ENCODE results near the gene PDE11A.

DNA sequence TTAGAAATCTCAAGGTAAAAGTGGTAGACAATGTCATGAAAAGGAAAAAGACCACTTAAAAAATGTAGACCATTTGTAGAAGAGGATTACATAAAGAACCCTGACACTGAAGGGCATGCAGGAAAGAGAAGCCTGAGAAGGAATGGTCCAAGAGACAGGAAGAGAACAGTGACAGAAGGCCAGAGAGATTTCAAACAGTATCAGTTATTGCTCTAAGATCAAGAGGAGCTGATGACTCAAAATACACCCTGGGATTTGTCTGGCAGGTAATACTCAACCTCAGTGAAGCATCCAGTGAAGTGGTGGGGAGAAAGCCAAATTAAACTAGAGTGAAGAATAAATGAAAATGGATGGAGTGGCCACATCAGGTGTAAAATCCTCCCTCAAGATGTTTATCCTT, 100.5 kb downstream of the PDE11A start:
- no peak for TF ChIP-seq POLR2A (IDR thresholded peaks at IDR 0.05; ENCODE audit: low read depth)
- no peak for TF ChIP-seq EP300 (IDR thresholded peaks at IDR 0.05)
- TF ChIP-seq, protein P1, sequence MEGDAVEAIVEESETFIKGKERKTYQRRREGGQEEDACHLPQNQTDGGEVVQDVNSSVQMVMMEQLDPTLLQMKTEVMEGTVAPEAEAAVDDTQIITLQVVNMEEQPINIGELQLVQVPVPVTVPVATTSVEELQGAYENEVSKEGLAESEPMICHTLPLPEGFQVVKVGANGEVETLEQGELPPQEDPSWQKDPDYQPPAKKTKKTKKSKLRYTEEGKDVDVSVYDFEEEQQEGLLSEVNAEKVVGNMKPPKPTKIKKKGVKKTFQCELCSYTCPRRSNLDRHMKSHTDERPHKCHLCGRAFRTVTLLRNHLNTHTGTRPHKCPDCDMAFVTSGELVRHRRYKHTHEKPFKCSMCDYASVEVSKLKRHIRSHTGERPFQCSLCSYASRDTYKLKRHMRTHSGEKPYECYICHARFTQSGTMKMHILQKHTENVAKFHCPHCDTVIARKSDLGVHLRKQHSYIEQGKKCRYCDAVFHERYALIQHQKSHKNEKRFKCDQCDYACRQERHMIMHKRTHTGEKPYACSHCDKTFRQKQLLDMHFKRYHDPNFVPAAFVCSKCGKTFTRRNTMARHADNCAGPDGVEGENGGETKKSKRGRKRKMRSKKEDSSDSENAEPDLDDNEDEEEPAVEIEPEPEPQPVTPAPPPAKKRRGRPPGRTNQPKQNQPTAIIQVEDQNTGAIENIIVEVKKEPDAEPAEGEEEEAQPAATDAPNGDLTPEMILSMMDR (IDR thresholded peaks at IDR 0.05): no peak
- no peak for TF ChIP-seq POLR2AphosphoS5 (IDR thresholded peaks at IDR 0.05)
